H1 (cell line): ENCODE results near the gene RWDD3. TPM values are rescaled to one million over a fixed set of nuclear protein-coding genes. Genes with fewer than 3 reads are reported as not detected.

Experiments used
- HDAC2 ChIP-seq, 2 experiments: fragments of 300-600 bp in 1 of 2; sonication (generic) in 1 of 2; IDR thresholded peaks; 2 replicates each; pipeline ENCODE4 v1.6.1; 2011 to 2012; ENCODE audit warnings: low read depth in 2 of 2, low read length in 2 of 2, mild to moderate bottlenecking in 2 of 2, moderate library complexity in 2 of 2, borderline replicate concordance in 1 of 2, inconsistent platforms in 1 of 2
- KDM1A ChIP-seq: fragments of 200-600, 300-600 bp; sonication (generic); IDR thresholded peaks from 2 replicates; pipeline ENCODE4 v1.7.1; 2016; ENCODE audit warnings: mild to moderate bottlenecking, low read length, borderline replicate concordance
- POU5F1 ChIP-seq: IDR thresholded peaks from 2 replicates; pipeline ENCODE4 v1.6.1; 2011; ENCODE audit warnings: low read depth, mild to moderate bottlenecking, low read length, moderate library complexity
- SUZ12 ChIP-seq: fragments of 200-600 bp; sonication (generic); IDR thresholded peaks from 2 replicates; pipeline ENCODE4 v1.6.1; 2012; ENCODE audit warnings: mild to moderate bottlenecking, inconsistent platforms, low read length, moderate library complexity, mixed read lengths
- polyA plus RNA-seq, 7 experiments: library from polyadenylated mRNA; depleted of rRNA in 3 of 7; stranded (reverse) in 5 of 7; unstranded in 2 of 7; fragments of >200 nt in 5 of 7; fragments of 200-250 nt in 2 of 7; gene quantifications; 1 replicate in 5 of 7; 2 replicates in 1 of 7; 4 replicates in 1 of 7; pipeline versions ENCODE4 v1.2.1 to v1.2.3, GENCODE V29; 2011 to 2013; ENCODE audit warnings: missing spikeins in 2 of 7, mixed read lengths in 2 of 7
- total RNA-seq: library from RNA; stranded (reverse); fragmentation: NEBNext Ultra II Directional; extraction: Animal tissue kit (Norgen Biotek cat#: 25700); gene quantifications from 2 replicates; pipeline ENCODE4 v1.2.1, GENCODE V29; 2021

Gene RWDD3
- total and polyA plus RNA-seq, 2 of the 8 experiments (the other 6 are each of a cell fraction or from before 2014, with no cell fraction given): 7.9 to 14.5 TPM

DNA sequence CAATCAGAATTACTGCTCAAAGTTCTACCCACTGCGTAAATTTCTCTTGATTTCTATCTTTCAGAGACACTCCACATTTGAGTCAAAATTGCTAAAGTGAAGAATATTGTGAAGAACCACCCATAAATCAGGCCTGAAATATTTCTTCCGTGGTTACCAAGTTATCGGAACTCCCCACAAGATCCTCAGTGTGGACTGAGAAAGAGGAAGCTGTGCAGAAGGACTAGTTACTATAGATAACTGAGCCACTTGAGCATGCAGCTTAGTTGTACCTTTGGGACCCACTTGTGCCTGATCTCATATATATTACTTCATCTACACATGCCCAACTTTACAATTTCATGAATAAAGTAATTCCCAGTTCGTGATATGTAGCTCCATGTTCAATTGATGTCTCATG is 18.4 kb downstream of the RWDD3 start (continued):
- TF ChIP-seq KDM1A (no peak), SUZ12 (no peak), HDAC2 (IDR thresholded peaks at IDR 0.05; ENCODE audit: borderline replicate concordance in 1 of 2, low read depth in 2 of 2, low read length in 2 of 2) (no peak), POU5F1 (no peak)
- TF ChIP-seq, all 59 proteins: peak for 0
